Ascending aorta (tissue), 2 donors: ENCODE data around the gene DMBT1. TPM values are rescaled to one million over a fixed set of nuclear protein-coding genes. Genes with fewer than 3 reads are reported as not detected.
A peak's percentile ranks its signal among the peaks of the same experiment; 100 is the strongest.

Source experiments
- DNase-seq, 2 donors: peaks; one replicate each; pipeline ENCODE4 v3.0.0-alpha.2; 2019; ENCODE audit warnings: low spot score in 2 of 2
- H3K27ac ChIP-seq, 2 donors: fragments of 200-600 bp; sonication (generic); one replicate each; pipeline ENCODE4 v1.5.1; 2016 to 2017; ENCODE audit warnings: mild to moderate bottlenecking in 1 of 2
- H3K27me3 ChIP-seq: fragments of 200-600 bp; sonication (generic); one replicate; pipeline ENCODE4 v1.5.1; 2017
- H3K36me3 ChIP-seq, 2 donors: fragments of 200-600 bp; sonication (generic); one replicate each; pipeline ENCODE4 v1.5.1; 2016
- H3K4me1 ChIP-seq, 2 donors: fragments of 200-600 bp; sonication (generic); one replicate each; pipeline ENCODE4 v1.5.1; 2016 to 2017; ENCODE audit warnings: mild to moderate bottlenecking in 1 of 2
- H3K4me3 ChIP-seq, 2 donors: fragments of 200-600 bp; sonication (generic); one replicate each; pipeline ENCODE4 v1.5.1; 2016 to 2017; ENCODE audit warnings: mild to moderate bottlenecking in 1 of 2
- H3K9me3 ChIP-seq, 2 donors: fragments of 200-600 bp; sonication (generic); one replicate each; pipeline ENCODE4 v1.5.1; 2016
- CTCF ChIP-seq, 3 experiments: fragments of 200-600 bp in 2 of 3; fragments of 450-650 bp in 1 of 3; sonication (generic) in 2 of 3; IDR thresholded peaks; one replicate each; pipeline ENCODE4 v1.5.1; 2016 to 2019; ENCODE audit warnings: antibody characterized with exemption in 3 of 3, mild to moderate bottlenecking in 1 of 3, moderate library complexity in 1 of 3
- intact Hi-C: fragments of 100-400 bp; cut with DNase I; formaldehyde crosslinking; loops from one replicate; pipeline ENCODE4 v1.15.1; 2023
- total RNA-seq: library from RNA; depleted of rRNA; stranded (reverse); fragments of >200 nt; gene quantifications from one replicate; pipeline ENCODE4 v1.1.0, GENCODE V29; 2016

The DMBT1 gene
- total RNA-seq, 1 donor from 2014 or later = not detected

- H3K27ac ChIP-seq = no peak overlapping the region
- no peaks in the 10 kb centered on the region for H3K36me3 ChIP-seq
- intact Hi-C loops = no loop called here
- H3K4me3 ChIP-seq = no peak overlapping the region
- no peaks in the 10 kb centered on the region for H3K9me3 ChIP-seq
- DNase-seq = peak in 1 of 2 donors; percentile 34
- no peak for TF ChIP-seq CTCF (IDR thresholded peaks at IDR 0.05)
- no peaks in the 10 kb centered on the region for H3K27me3 ChIP-seq
- no peaks in the 10 kb centered on the region for H3K4me1 ChIP-seq
Measured at GRCh38 chr10:122630526-122630925, 70.0 kb downstream of the DMBT1 start.

GRCh38 chr10:122632031-122632430, 71.5 kb downstream of the DMBT1 start:
- DNase-seq = peak in 1 of 2 donors; percentile 41
- no peak overlapping the region for H3K27ac ChIP-seq

GRCh38 chr10:122632576-122632975, 72.0 kb downstream of the DMBT1 start:
- no peak overlapping the region for H3K4me3 ChIP-seq
- intact Hi-C loops = no loop called here
- peak in 1 of 2 donors; percentile 41 for DNase-seq
- no peak for TF ChIP-seq CTCF (IDR thresholded peaks at IDR 0.05)
- no peaks in the 10 kb centered on the region for H3K9me3 ChIP-seq
- no peaks in the 10 kb centered on the region for H3K27me3 ChIP-seq
- H3K4me1 ChIP-seq = no peaks in the 10 kb centered on the region
- H3K27ac ChIP-seq = no peak overlapping the region
- no peaks in the 10 kb centered on the region for H3K36me3 ChIP-seq

More at GRCh38 chr10:122632031-122632430, 71.5 kb downstream of the DMBT1 start:
- intact Hi-C loops = no loop called here
- H3K4me1 ChIP-seq = no peaks in the 10 kb centered on the region
- TF ChIP-seq CTCF (IDR thresholded peaks at IDR 0.05) = no peak
- no peak overlapping the region for H3K4me3 ChIP-seq
- no peaks in the 10 kb centered on the region for H3K27me3 ChIP-seq
- no peaks in the 10 kb centered on the region for H3K9me3 ChIP-seq
- H3K36me3 ChIP-seq = no peaks in the 10 kb centered on the region

- H3K27ac ChIP-seq = no peak overlapping the region
- no peaks in the 10 kb centered on the region for H3K4me1 ChIP-seq
- no peak overlapping the region for H3K4me3 ChIP-seq
- peak in 1 of 2 donors; percentile 39 for DNase-seq
- H3K9me3 ChIP-seq = no peaks in the 10 kb centered on the region
- no peaks in the 10 kb centered on the region for H3K36me3 ChIP-seq
- no peak for TF ChIP-seq CTCF (IDR thresholded peaks at IDR 0.05)
- intact Hi-C loops = no loop called here
- no peaks in the 10 kb centered on the region for H3K27me3 ChIP-seq
Measured at GRCh38 chr10:122636953-122637352, 76.4 kb downstream of the DMBT1 start.

- H3K9me3 ChIP-seq = no peaks in the 10 kb centered on the region
- no peak overlapping the region for H3K27ac ChIP-seq
- intact Hi-C loops = no loop called here
- no peaks in the 10 kb centered on the region for H3K4me1 ChIP-seq
- no peak for TF ChIP-seq CTCF (IDR thresholded peaks at IDR 0.05)
- peak in 1 of 2 donors; percentile 42 for DNase-seq
- no peaks in the 10 kb centered on the region for H3K27me3 ChIP-seq
- H3K4me3 ChIP-seq = no peak overlapping the region
- no peaks in the 10 kb centered on the region for H3K36me3 ChIP-seq
Measured at GRCh38 chr10:122637376-122637775, 76.8 kb downstream of the DMBT1 start.

GRCh38 chr10:122638106-122638505, 77.6 kb downstream of the DMBT1 start:
- no peak for DNase-seq
- H3K4me1 ChIP-seq = no peaks in the 10 kb centered on the region
- H3K9me3 ChIP-seq = no peaks in the 10 kb centered on the region
- no peak for TF ChIP-seq CTCF (IDR thresholded peaks at IDR 0.05)
- H3K27ac ChIP-seq = no peak overlapping the region
- no peaks in the 10 kb centered on the region for H3K36me3 ChIP-seq
- H3K27me3 ChIP-seq = no peaks in the 10 kb centered on the region
- intact Hi-C loops = no loop called here
- no peak overlapping the region for H3K4me3 ChIP-seq
